Fibroblast of lung (primary cell): ENCODE results near the gene MRPS10.

ENCODE experiments used
- CTCF ChIP-seq, 2 donors: IDR thresholded peaks in 1 of 2; conservative IDR thresholded peaks in 1 of 2; 1 replicate in 1 of 2; 2 replicates in 1 of 2; pipeline ENCODE4 v1.5.1; 2011 to 2012; ENCODE audit warnings: low read length in 2 of 2, control low read depth in 1 of 2, inconsistent platforms in 1 of 2, low read depth in 1 of 2, mild to moderate bottlenecking in 1 of 2
- EZH2 ChIP-seq: IDR thresholded peaks from 2 replicates; pipeline ENCODE4 v1.5.1; 2012; ENCODE audit warnings: low read length, control low read depth, mild to moderate bottlenecking; ENCODE audit errors: missing control alignments

- TF ChIP-seq CTCF (conservative IDR thresholded peaks at IDR 0.05 in 1 of 2, IDR thresholded peaks at IDR 0.05 in 1 of 2; ENCODE audit: low read depth in 1 of 2, low read length in 2 of 2), result no peak
- no peak for TF ChIP-seq EZH2
These were observed 18.4 kb upstream of the MRPS10 start for GRCh38 chr6:42236030-42236429.
